ENCODE measurements around the gene KPTN.

The KPTN gene
- long read RNA-seq, donor 1, partial matches to known transcripts, result 0 of 3 reads
- long read RNA-seq, donor 1, other reads (novel, unspliced or antisense), result 0 of 3 reads
- long read RNA-seq, donor 2, result 0 reads
- long read RNA-seq, donor 3, partial matches to known transcripts, result 0 of 3 reads
- long read RNA-seq, donor 3, other reads (novel, unspliced or antisense), result 0 of 3 reads
- long read RNA-seq, donor 4, partial matches to known transcripts, result 0 of 1 reads
- long read RNA-seq, donor 4, other reads (novel, unspliced or antisense), result 0 of 1 reads
- long read RNA-seq, donor 5, partial matches to known transcripts, result 0 of 1 reads
- long read RNA-seq, donor 5, other reads (novel, unspliced or antisense), result 0 of 1 reads
- long read RNA-seq, donor 6, partial matches to known transcripts, result 0 of 1 reads
- long read RNA-seq, donor 6, other reads (novel, unspliced or antisense), result 0 of 1 reads
- long read RNA-seq, donor 7, transcript KPTN-201 (12 exons, 1,691 nt), result major isoform, 5 of 5 reads
- long read RNA-seq, donor 7, partial matches to known transcripts, result 0 of 5 reads
- long read RNA-seq, donor 7, other reads (novel, unspliced or antisense), result 0 of 5 reads
- long read RNA-seq, donor 8, partial matches to known transcripts, result 0 of 1 reads
- long read RNA-seq, donor 8, other reads (novel, unspliced or antisense), result 0 of 1 reads

GRCh38 chr19:47483800-47484690 is at the start of gene KPTN:
Gene KPTN, minus strand, starts transcription at chr19:47484219. Its CDS starts 59 bp downstream, at chr19:47484160.
- DNase-seq, result peak; percentile 92

- no peak for DNase-seq
Measured at GRCh38 chr19:47531640-47532387, 47.8 kb upstream of the KPTN start.

- no peak for DNase-seq
Measured at GRCh38 chr19:47529018-47529742, 45.2 kb upstream of the KPTN start.

- no peak for DNase-seq
Measured at GRCh38 chr19:47526798-47527197, 42.8 kb upstream of the KPTN start.

GRCh38 chr19:47523473-47523872 is 39.5 kb upstream of the KPTN start:
- DNase-seq, result no peak

- no peak for DNase-seq
Measured at GRCh38 chr19:47521473-47522180, 37.6 kb upstream of the KPTN start.

- DNase-seq, result no peak
Measured at GRCh38 chr19:47520839-47521238, 36.8 kb upstream of the KPTN start.

GRCh38 chr19:47520343-47520806 is 36.4 kb upstream of the KPTN start:
- no peak for DNase-seq

GRCh38 chr19:47518854-47519253 is 34.8 kb upstream of the KPTN start:
- no peak for DNase-seq

- no peak for DNase-seq
Measured at GRCh38 chr19:47518139-47518538, 34.1 kb upstream of the KPTN start.

- peak; percentile 93 for DNase-seq
Measured at GRCh38 chr19:47514869-47515588, 31.0 kb upstream of the KPTN start, which contains the start of gene NAPA. Gene NAPA, minus strand, starts transcription at chr19:47515063. Its CDS starts 123 bp downstream, at chr19:47514940.

- no peak for DNase-seq
Measured at GRCh38 chr19:47514151-47514868, 30.3 kb upstream of the KPTN start.

- no peak for DNase-seq
Measured at GRCh38 chr19:47512948-47513319, 28.9 kb upstream of the KPTN start.

GRCh38 chr19:47512183-47512947 is 28.3 kb upstream of the KPTN start:
- DNase-seq, result no peak

- DNase-seq, result no peak
Measured at GRCh38 chr19:47511681-47512080, 27.7 kb upstream of the KPTN start.

- DNase-seq, result no peak
Measured at GRCh38 chr19:47511128-47511517, 27.1 kb upstream of the KPTN start.

- no peak for DNase-seq
Measured at GRCh38 chr19:47510516-47511127, 26.6 kb upstream of the KPTN start.

GRCh38 chr19:47509973-47510372 is 26.0 kb upstream of the KPTN start:
- no peak for DNase-seq
